DMS53 treated with DMSO at 0.1 percent for 48 hours (cell line): ENCODE data around the gene COPS4.
"Not testable (repeated sequence)": the region's sequence is repeated elsewhere in the genome, so short reads cannot be mapped to it uniquely, and the experiment has no call there.

ENCODE experiments used
- DNase-seq: peaks from one replicate; lab custom pipeline; 2025; ENCODE audit not compliant: unreplicated experiment; lab: John Stamatoyannopoulos, UW

The COPS4 gene

GRCh38 chr4:83023599-83023998 lies 11.4 kb upstream of the COPS4 start:
- not testable (repeated sequence) for DNase-seq

DNA sequence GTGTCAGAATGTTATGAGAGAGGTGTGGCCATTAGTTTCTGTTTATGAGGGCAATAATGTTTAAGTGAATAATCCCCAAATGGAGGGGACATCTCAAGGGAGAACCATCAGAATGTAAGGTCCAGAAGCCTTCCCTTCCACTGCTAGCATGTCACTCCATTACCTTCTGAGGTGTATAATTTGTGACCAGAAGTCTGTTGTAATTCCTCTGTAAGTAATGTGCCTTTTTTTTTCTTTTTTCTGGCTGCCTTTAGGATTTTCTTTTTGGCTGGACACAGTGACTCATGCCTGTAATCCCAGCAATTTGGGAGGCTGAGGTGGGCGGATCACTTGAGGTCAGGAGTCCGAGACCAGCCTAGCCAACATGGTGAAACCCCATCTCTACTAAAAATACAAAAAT lies 10.8 kb upstream of the COPS4 start:
- no peak for DNase-seq

DNA sequence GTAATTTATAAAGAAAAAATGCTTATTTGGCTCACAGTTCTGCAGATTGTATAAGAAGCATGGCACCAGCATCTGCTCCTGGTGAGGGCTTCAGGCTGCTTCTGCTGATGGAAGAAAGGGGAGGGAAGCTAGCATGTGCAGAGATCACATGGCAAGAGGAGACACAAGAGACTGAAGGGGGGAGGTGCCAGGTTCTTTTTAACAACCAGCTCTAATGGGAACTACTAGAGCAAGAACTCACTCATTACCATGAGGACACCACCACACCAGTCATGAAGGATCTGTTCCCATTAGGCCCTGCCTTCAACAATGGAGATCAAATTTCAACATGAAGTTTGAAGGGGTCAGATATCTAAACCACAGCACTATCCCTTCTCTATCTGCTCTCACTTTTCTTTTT lies 9.4 kb upstream of the COPS4 start:
- no peak for DNase-seq

- no peak for DNase-seq
Measured at GRCh38 chr4:83028976-83029375, 6.0 kb upstream of the COPS4 start.

DNA sequence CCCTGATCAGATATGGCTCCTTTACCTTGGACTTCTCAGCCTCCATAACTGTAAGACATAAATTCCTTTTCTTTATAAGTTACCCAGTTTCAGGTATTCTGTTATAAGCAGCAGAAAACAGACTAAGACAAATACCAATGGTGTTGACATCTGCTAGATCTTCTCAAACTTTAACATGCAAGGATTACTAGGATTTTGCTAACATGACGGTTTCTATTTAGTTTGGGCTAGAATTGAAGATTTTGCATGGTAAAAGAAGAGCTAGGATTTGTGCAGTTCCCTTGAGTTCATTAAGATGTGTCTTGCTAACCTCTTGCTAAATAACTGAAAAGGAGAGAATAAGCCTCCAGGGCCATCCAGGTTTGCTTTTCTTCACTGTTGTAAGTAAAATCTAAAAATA lies 5.3 kb upstream of the COPS4 start:
- DNase-seq = no peak

GRCh38 chr4:83036991-83037665 lies 2.1 kb downstream of the COPS4 start:
- no peak for DNase-seq

GRCh38 chr4:83040269-83040668 lies 5.3 kb downstream of the COPS4 start:
- DNase-seq = no peak

DNA sequence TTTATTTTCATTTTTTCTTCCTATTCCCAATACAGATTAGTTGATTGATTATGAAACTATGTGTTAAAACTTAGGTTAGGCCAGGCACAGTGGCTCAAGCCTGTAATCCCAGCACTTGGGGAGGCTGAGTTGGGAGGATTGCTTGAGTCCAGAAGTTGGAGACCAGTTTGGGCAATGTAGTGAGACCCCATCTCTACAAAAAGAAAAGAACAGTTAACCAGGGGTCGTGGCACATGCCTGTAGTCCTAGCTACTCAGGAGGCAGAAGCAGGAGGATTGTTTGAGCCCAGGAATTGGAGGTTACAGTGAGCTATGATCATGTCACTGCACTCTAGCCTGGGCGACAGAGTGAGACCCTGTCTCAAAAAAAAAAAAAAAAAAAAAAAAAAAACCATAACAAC lies 8.2 kb downstream of the COPS4 start:
- not testable (repeated sequence) for DNase-seq

DNA sequence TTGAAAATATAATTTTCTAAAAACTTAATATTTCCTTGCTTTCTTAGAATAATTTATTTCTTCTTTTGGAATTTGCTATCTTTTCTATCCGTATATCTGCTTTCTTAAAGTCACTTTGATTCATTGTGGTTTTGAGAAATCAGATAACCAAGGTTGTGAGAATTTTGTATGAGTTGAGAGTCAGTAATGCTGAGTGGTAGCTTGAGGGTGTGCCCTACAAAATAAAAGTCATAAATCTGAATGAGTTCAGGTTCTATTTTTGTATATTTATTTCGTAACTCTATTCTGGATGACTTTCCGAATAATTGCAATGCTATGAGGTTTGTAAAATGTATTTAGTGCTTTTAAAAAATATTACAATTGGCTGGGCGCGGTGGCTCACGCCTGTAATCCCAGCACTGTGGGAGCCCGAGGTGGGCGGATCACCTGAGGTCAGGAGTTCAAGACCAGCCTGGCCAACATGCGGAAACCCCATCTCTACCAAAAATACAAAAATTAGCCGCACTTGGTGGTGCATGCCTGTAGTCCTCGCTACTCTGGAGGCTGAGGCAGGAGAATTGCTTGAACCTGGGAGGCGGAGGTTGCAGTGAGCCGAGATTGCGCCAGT lies 8.9 kb downstream of the COPS4 start:
- DNase-seq = no peak

DNA sequence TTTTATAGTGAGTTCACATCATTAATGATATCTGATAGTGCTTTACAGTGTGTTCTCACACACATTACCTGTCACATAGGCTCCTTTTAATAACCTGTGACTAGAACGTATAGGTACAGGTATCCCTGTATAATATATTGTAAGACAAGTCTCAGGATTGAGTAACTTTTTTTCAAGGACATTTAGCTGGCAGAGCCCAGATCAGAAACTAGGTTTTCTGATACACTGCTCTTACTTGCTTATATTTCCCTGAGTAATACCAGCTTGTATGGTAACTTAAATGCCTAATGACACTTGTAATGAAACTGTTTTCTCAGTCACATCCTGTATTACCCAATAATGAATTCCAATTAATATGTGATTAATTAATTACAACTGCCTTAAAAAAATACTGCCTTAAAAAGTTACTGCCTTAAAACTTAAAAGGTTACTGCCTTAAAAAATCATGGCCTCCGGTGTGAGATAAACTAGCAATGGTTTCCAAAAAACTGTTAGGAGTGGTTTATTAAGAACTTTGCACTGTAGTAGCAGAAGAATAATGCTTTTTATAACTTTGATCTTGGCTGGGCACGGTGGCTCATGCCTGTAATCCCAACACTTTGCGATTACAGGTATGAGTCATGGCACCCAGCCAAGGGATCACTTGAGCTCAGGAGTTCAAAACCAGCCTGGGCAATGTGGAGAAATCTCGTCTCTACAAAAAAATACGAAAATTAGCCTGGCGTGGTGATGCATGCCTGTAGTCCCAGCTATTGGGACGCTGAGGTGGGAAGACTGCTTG lies 11.9 kb downstream of the COPS4 start:
- no peak for DNase-seq

- not testable (repeated sequence) for DNase-seq
Measured at GRCh38 chr4:83048781-83049180, 13.8 kb downstream of the COPS4 start.

- no peak for DNase-seq
Measured at GRCh38 chr4:83054928-83055327, 19.9 kb downstream of the COPS4 start.

GRCh38 chr4:83062739-83063138 lies 27.8 kb downstream of the COPS4 start:
- no peak for DNase-seq

DNA sequence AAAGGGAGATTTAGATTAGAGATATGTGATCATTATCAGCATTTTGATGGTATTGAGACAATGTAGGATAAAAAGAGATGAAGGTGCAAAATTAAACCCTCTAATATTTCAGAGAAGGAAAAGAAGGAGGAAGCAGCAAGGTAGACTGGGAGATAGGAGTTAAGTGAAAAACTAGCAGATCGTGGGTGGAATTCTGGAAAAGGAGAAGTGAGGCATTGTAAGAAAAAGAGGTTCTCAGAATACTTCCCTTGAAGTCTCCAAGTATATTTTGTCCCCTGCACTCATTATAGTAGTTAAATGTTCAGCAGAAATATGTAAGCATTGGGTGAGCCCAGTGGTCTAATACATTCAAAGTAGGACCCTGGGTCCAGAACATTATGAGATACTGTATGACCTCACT lies 30.3 kb downstream of the COPS4 start:
- DNase-seq = no peak

DNA sequence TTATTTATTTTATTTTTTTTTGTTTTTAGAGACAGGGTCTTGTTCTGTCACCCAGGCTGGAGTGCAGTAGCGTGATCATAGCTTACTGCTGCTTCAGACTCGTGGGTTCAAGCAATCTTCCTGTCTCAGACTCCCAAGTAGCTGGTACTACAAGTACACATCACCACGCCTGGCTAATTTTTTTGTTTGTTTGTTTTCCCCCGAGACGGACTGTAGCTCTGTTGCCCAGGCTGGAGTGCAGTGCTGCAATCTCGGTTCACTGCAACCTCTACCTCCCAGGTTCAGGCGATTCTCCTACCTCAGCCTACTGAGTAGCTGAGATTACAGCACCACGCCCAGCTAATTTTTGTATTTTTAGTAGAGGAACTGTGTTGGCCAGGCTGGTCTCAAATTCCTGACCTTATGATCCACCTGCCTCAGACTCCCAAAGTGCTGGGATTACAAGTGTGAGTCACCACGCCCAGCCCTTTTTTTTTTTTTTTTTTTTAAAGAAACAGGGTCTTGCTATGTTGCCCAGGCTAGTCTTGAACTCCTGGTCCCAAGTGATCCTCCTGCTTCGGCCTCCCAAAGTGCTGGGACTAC lies 32.2 kb downstream of the COPS4 start:
- DNase-seq = no peak

- peak; percentile 63 for DNase-seq
Measured at GRCh38 chr4:83071116-83071515, 36.1 kb downstream of the COPS4 start.

- peak; percentile 44 for DNase-seq
Measured at GRCh38 chr4:83074086-83074704, 39.2 kb downstream of the COPS4 start.

- DNase-seq = not testable (repeated sequence)
Measured at GRCh38 chr4:83074783-83075182, 39.8 kb downstream of the COPS4 start.

DNA sequence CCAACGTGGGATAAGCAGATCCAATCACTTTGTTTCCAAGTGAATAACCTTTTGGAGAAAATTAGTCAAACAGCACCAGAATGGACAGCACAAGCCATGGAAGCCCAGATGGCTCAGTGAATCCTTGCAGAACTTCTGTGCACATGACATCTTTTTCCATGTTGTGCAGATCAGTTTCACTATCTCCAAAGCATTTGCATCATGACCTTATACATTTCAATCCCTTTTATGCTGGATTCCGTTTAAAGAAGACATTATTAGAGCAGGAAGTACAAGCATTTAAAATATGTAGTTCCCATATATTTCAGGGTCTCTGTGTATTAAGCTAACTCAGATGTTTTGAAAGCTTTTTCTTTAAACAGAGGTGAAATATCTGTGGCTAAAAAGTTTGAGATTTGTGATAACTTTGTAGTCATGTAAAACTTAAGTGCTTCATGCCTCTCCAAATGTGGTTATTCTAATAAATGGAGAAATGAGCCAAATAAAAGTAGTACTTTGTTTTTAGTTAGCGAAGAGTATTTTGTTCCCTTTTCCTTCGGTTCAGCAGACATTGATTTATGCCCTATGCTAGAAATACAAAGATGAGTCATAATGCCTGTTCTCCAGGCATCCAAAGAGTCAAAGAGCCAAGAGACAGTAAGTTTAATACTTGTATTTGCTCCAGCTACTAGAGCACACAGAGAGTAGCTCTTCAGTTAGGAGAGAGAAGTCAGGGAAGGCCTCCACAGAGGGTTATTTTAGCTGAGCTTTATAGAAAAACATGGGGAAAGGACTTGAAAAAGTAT lies 40.5 kb downstream of the COPS4 start:
- no peak for DNase-seq

DNA sequence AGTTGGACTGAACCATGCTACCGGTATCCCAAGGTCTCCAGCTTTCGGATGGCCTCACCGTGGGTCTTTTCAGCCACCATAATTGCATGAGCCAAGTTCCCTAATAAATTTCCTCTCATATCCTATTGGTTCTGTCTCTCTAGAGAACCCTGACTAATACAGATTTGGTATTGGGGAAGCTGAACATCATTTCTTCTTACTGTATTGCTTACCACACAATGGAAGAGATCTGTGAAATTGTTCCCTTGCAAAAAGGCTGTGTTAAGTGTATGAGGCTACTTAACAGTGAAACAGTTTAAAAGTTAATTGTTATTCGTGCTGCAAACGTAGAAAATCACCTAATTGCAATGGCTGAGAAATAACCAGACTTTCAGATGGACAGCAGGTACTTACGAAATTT lies 45.6 kb downstream of the COPS4 start:
- no peak for DNase-seq

DNA sequence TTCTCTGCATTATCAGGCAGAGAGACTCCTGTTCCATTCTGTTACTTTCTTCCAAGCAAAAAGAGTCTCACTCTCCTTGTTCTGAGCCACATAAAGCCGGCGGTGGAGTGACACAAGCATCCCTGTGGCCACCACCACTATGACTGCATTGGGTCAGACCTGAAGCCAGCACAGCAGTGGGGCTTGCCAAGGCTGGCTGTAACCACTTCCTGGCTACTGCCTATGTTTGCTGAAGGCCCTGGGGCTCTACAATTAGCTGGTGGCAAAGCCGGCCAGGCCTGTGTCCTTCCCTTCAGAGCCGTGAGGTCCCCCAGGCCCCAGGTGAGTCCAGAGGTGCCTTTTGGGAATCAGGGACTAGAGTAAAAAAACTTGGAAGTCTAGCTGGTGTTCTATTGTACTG lies 47.8 kb downstream of the COPS4 start:
- no peak for DNase-seq
